Measurements from ENCODE around the gene KIF1B. TPM values are rescaled to one million over a fixed set of nuclear protein-coding genes. Genes with fewer than 3 reads are reported as not detected.

The KIF1B gene
- total RNA-seq, 1 experiment from 2014 or later, result 57.7 TPM

GRCh38 chr1:10326251-10326650 lies 115.9 kb downstream of the KIF1B start:
- Histone ChIP-seq H3K27ac (ENCODE audit: insufficient read length, low read depth, low read length) (no peak overlapping the region), H3K14ac (ENCODE audit: insufficient read depth, low read length) (no peak overlapping the region; the same call in 1 of the 2 replicates), H3K18ac (ENCODE audit: insufficient read length, low read depth, low read length) (no peak overlapping the region), H3K9me3 (ENCODE audit: control insufficient read depth, low read depth, low read length) (no peaks in the 10 kb centered on the region), H3K56ac (ENCODE audit: insufficient read length, low read depth, low read length) (no peak overlapping the region), H3K4me2 (ENCODE audit: insufficient read depth, insufficient read length, low read length) (no peak overlapping the region), H3K27me3 (ENCODE audit: insufficient read depth, low read length) (no peaks in the 10 kb centered on the region), H3K9ac (ENCODE audit: extremely low read depth, insufficient read length, low read length) (no peak overlapping the region), H2BK120ac (ENCODE audit: low read depth, low read length, poor library complexity, severe bottlenecking) (no peak overlapping the region), H4K8ac (replicated peaks; ENCODE audit: insufficient read length, low read depth, low read length) (no peak overlapping the region), H4K5ac (ENCODE audit: insufficient read length, low read depth, low read length) (no peak overlapping the region), H3K23me2 (ENCODE audit: insufficient read length, low read depth, low read length, poor library complexity, severe bottlenecking) (no peaks in the 10 kb centered on the region), H3K4me1 (ENCODE audit: insufficient read depth, low read length) (no peaks in the 10 kb centered on the region), H3K79me2 (ENCODE audit: insufficient read depth, low read length) (no peaks in the 10 kb centered on the region), H2BK15ac (ENCODE audit: low read depth, low read length) (no peak overlapping the region), H2BK5ac (ENCODE audit: insufficient read length, low read length) (no peak overlapping the region), H3T11ph (ENCODE audit: low read length) (no peak overlapping the region), H3K23ac (ENCODE audit: insufficient read length, low read depth, low read length) (no peak overlapping the region), H2AK5ac (ENCODE audit: insufficient read length, low read length) (no peak overlapping the region), H4K20me1 (ENCODE audit: control insufficient read depth, insufficient read depth, insufficient read length) (no peaks in the 10 kb centered on the region), H3K4ac (ENCODE audit: low read depth, low read length) (no peak overlapping the region), H4K91ac (ENCODE audit: insufficient read length, low read depth, low read length) (no peak overlapping the region), H3K79me1 (ENCODE audit: insufficient read depth, low read depth, low read length, poor library complexity, severe bottlenecking) (no peaks in the 10 kb centered on the region), H2BK12ac (ENCODE audit: insufficient read length, low read depth, low read length) (no peak overlapping the region), H2BK20ac (ENCODE audit: low read depth, low read length, poor library complexity, severe bottlenecking) (no peak overlapping the region), H2AFZ (ENCODE audit: low read length) (no peak overlapping the region)
- peak overlapping the region in 2 of 3 experiments; percentile 18 to 30; a peak in 2 of 7 replicates for H3K27ac Mint-ChIP-seq
- peaks cover 0 to 4% of the 10 kb centered on the region in 2 experiments; a peak in 1 of 4 replicates for H3K4me1 Mint-ChIP-seq
- H3K4me3 Mint-ChIP-seq, result no peak overlapping the region
- H3K27me3 Mint-ChIP-seq (ENCODE audit: low read depth), result no peaks in the 10 kb centered on the region
- H3K9me3 Mint-ChIP-seq, result no peaks in the 10 kb centered on the region
- WGBS (ENCODE audit: extremely low coverage, insufficient read length, low lambda C conversion rate), result no CpG with 5 or more reads among the region's 11 CpGs
- DNase-seq, result no peak
- H3K36me3 Mint-ChIP-seq (ENCODE audit: insufficient read depth in 1 of 3, low read depth in 3 of 3), result peaks cover 15 to 41% (median 29%) of the 10 kb centered on the region in 3 experiments; a peak in 6 of 7 replicates
- TF ChIP-seq CTCF (conservative IDR thresholded peaks at IDR 0.05), result no peak
